HCT116 (cell line): Measurements from ENCODE around the gene TAS2R7. TPM values are rescaled to one million over a fixed set of nuclear protein-coding genes. Genes with fewer than 3 reads are reported as not detected.
"Not testable (repeated sequence)": the region's sequence is repeated elsewhere in the genome, so short reads cannot be mapped to it uniquely, and the experiment has no call there.

Source experiments
- ATAC-seq: fragments of 200-7000 bp; cut with Tn5 transposase; 2 replicates; pipeline ENCODE4 v1.9.1; 2020; ENCODE audit warnings: mild to moderate bottlenecking, moderate library complexity
- BruUV-seq: library from RNA; stranded (reverse); fragments of 400-500 nt; replicated peaks from 2 replicates; lab custom pipeline; 2021; lab: Mats Ljungman, UMichigan
- CTCF ChIA-PET: fragments of 300-600 bp; sonication (Branson Sonifier 250); formaldehyde crosslinking; loops from one replicate; lab custom pipeline; 2021; ENCODE audit warnings: antibody characterized with exemption; lab: Charles Lee
- POLR2A ChIA-PET: fragments of 300-600, 350-600 bp; sonication (Branson Sonifier 250); formaldehyde crosslinking; loops from one replicate; lab custom pipeline; 2021; ENCODE audit warnings: antibody characterized with exemption; lab: Charles Lee
- RAD21 ChIA-PET, 2 experiments: fragments of 300-600 bp; sonication (Branson Sonifier 250); formaldehyde crosslinking; loops; one replicate each; lab custom pipeline; 2023; ENCODE audit warnings: low total read pairs in 2 of 2; ENCODE audit not compliant: uncharacterized antibody in 2 of 2, unreplicated experiment in 2 of 2, low non-redundant PET in 1 of 2; lab: Charles Lee
- DNase-seq: peaks from one replicate; pipeline ENCODE4 v3.0.0-alpha.2; 2010; ENCODE audit warnings: low read depth, low spot score
- H2AFZ ChIP-seq: fragments of 200-600 bp; shearing (Covaris generic), sonication (generic); 2 replicates; pipeline ENCODE4 v1.6.1; 2017; ENCODE audit warnings: low read depth, mixed run types, mixed read lengths, antibody characterized with exemption, low read length; ENCODE audit not compliant: poor library complexity, severe bottlenecking
- H3K27ac ChIP-seq: 2 replicates; pipeline ENCODE4 v1.5.1; 2012; ENCODE audit warnings: low read depth, low read length
- H3K27me3 ChIP-seq: fragments of 200-600 bp; sonication (generic); 2 replicates; pipeline ENCODE4 v1.6.1; 2016; ENCODE audit warnings: mixed run types, low read length, mixed read lengths; ENCODE audit not compliant: insufficient read depth
- H3K36me3 ChIP-seq, 2 experiments: fragments of 200-500 bp in 1 of 2; fragments of 200-600 bp in 1 of 2; sonication (Bioruptor generic) in 1 of 2; sonication (generic) in 1 of 2; 2 replicates each; pipeline versions ENCODE4 v1.5.1 to v1.6.1; 2014 to 2016; ENCODE audit warnings: low read length in 2 of 2, inconsistent platforms in 1 of 2, mixed read lengths in 1 of 2, mixed run types in 1 of 2; ENCODE audit not compliant: insufficient read depth in 2 of 2, control insufficient read depth in 1 of 2
- H3K4me1 ChIP-seq, 2 experiments: fragments of 200-600 bp in 1 of 2; sonication (generic) in 1 of 2; 2 replicates each; pipeline versions ENCODE4 v1.5.1 to v1.6.1; 2012 to 2017; ENCODE audit warnings: low read length in 2 of 2, inconsistent platforms in 1 of 2, mild to moderate bottlenecking in 1 of 2, mixed read lengths in 1 of 2, mixed run types in 1 of 2, moderate library complexity in 1 of 2; ENCODE audit not compliant: insufficient read depth in 2 of 2, control insufficient read depth in 1 of 2
- H3K4me2 ChIP-seq: fragments of 200-600 bp; sonication (generic); 2 replicates; pipeline ENCODE4 v1.6.1; 2017; ENCODE audit warnings: mixed run types, low read length, mixed read lengths
- H3K4me3 ChIP-seq, 2 experiments: fragments of 200-600 bp in 1 of 2; sonication (generic) in 1 of 2; replicated peaks in 1 of 2; 2 replicates each; pipeline ENCODE4 v1.5.1; 2011 to 2016; ENCODE audit warnings: low read length in 2 of 2, control low read depth in 1 of 2, low read depth in 1 of 2, mild to moderate bottlenecking in 1 of 2, mixed read lengths in 1 of 2, mixed run types in 1 of 2
- H3K79me2 ChIP-seq: fragments of 200-600 bp; sonication (generic); 2 replicates; pipeline ENCODE4 v1.6.1; 2017; ENCODE audit warnings: mild to moderate bottlenecking, mixed run types, low read length, moderate library complexity, mixed read lengths; ENCODE audit not compliant: insufficient read depth
- H3K9ac ChIP-seq: fragments of 200-600 bp; sonication (generic); 2 replicates; pipeline ENCODE4 v1.6.1; 2016; ENCODE audit warnings: low read length, mixed read lengths
- H3K9me2 ChIP-seq: fragments of 200-600 bp; sonication (generic), shearing (Covaris generic); 2 replicates; pipeline ENCODE4 v1.6.1; 2017; ENCODE audit warnings: mixed run types, mild to moderate bottlenecking, moderate library complexity; ENCODE audit not compliant: insufficient read depth
- H3K9me3 ChIP-seq, 2 experiments: fragments of 200-500 bp in 1 of 2; fragments of 200-600 bp in 1 of 2; sonication (Bioruptor generic) in 1 of 2; sonication (generic) in 1 of 2; 2 replicates each; pipeline ENCODE4 v1.6.1; 2014 to 2017; ENCODE audit warnings: low read length in 2 of 2, mixed read lengths in 2 of 2, inconsistent platforms in 1 of 2, low read depth in 1 of 2, mild to moderate bottlenecking in 1 of 2, mixed run types in 1 of 2, moderate library complexity in 1 of 2; ENCODE audit not compliant: control insufficient read depth in 1 of 2, insufficient read depth in 1 of 2
- H4K20me1 ChIP-seq: fragments of 200-600 bp; sonication (generic), shearing (Covaris generic); 2 replicates; pipeline ENCODE4 v1.6.1; 2017; ENCODE audit warnings: mixed run types, mild to moderate bottlenecking, moderate library complexity; ENCODE audit not compliant: insufficient read depth
- CBX3 ChIP-seq: IDR thresholded peaks from 2 replicates; pipeline ENCODE4 v1.6.1; 2012; ENCODE audit warnings: low read depth
- EGR1 ChIP-seq: IDR thresholded peaks from 2 replicates; pipeline ENCODE4 v1.6.1; 2012; ENCODE audit warnings: low read depth
- ELF1 ChIP-seq: IDR thresholded peaks from 2 replicates; pipeline ENCODE4 v1.6.1; 2012; ENCODE audit warnings: low read depth, borderline replicate concordance
- EZH2 ChIP-seq: fragments of 200-600 bp; sonication (generic); IDR thresholded peaks from 2 replicates; pipeline ENCODE4 v1.6.1; 2017; ENCODE audit warnings: antibody characterized with exemption, mixed run types
- EZH2phosphoT487 ChIP-seq: fragments of 200-600 bp; IDR thresholded peaks from 2 replicates; pipeline ENCODE4 v1.6.1; 2018; ENCODE audit warnings: antibody characterized with exemption, borderline replicate concordance
- FOSL1 ChIP-seq: IDR thresholded peaks from 2 replicates; pipeline ENCODE4 v1.6.1; 2012; ENCODE audit warnings: low read depth
- MAX ChIP-seq: IDR thresholded peaks from 2 replicates; pipeline ENCODE4 v1.6.1; 2012
- POLR2A ChIP-seq: IDR thresholded peaks from 2 replicates; pipeline ENCODE4 v1.7.0; 2011; ENCODE audit warnings: borderline replicate concordance; ENCODE audit not compliant: insufficient read depth, insufficient read length; ENCODE audit errors: extremely low read depth
- POLR2AphosphoS5 ChIP-seq: IDR thresholded peaks from 2 replicates; pipeline ENCODE4 v1.6.1; 2011; ENCODE audit warnings: mild to moderate bottlenecking, low read depth, low read length, moderate library complexity
- RAD21 ChIP-seq: IDR thresholded peaks from 2 replicates; pipeline ENCODE4 v1.6.1; 2012; ENCODE audit warnings: low read depth, mild to moderate bottlenecking
- REST ChIP-seq: IDR thresholded peaks from 2 replicates; pipeline ENCODE4 v1.6.1; 2012; ENCODE audit warnings: low read depth
- SP1 ChIP-seq: IDR thresholded peaks from 2 replicates; pipeline ENCODE4 v1.6.1; 2012; ENCODE audit warnings: low read depth
- SRF ChIP-seq: IDR thresholded peaks from 2 replicates; pipeline ENCODE4 v1.6.1; 2012; ENCODE audit warnings: low read depth
- TCF7L2 ChIP-seq: IDR thresholded peaks from 2 replicates; pipeline ENCODE4 v1.7.0; 2011; ENCODE audit warnings: borderline replicate concordance, inconsistent platforms; ENCODE audit not compliant: insufficient read depth, insufficient read length; ENCODE audit errors: extremely low read depth
- ZBTB33 ChIP-seq: IDR thresholded peaks from 2 replicates; pipeline ENCODE4 v1.6.1; 2011; ENCODE audit warnings: mild to moderate bottlenecking, low read length, moderate library complexity; ENCODE audit not compliant: insufficient replicate concordance; ENCODE audit errors: extremely low read depth
- ZNF274 ChIP-seq: fragments of 200-500 bp; sonication (Bioruptor generic); IDR thresholded peaks from 2 replicates; pipeline ENCODE4 v1.6.1; 2014; ENCODE audit warnings: mild to moderate bottlenecking, low read depth, low read length, inconsistent platforms
- intact Hi-C: fragments of 100-400 bp; cut with micrococcal nuclease; formaldehyde crosslinking; loops from 2 replicates; pipeline ENCODE4 v1.10.0; 2022
- total RNA-seq: library from RNA; stranded (reverse); gene quantifications from one replicate; pipeline ENCODE4 v1.2.1, GENCODE V29; 2021; ENCODE audit not compliant: unreplicated experiment

TAS2R7 gene
- total RNA-seq, 1 experiment from 2014 or later = not detected

GRCh38 chr12:10794222-10794621 is 8.2 kb downstream of the TAS2R7 start:
- no peak for ATAC-seq
- Histone ChIP-seq H3K36me3 (no peaks in the 10 kb centered on the region), H3K9me3 (no peaks in the 10 kb centered on the region), H3K4me2 (no peak overlapping the region), H3K4me3 (no peak overlapping the region), H3K4me1 (no peaks in the 10 kb centered on the region), H2AFZ (no peak overlapping the region), H3K9ac (no peak overlapping the region), H3K27me3 (no peaks in the 10 kb centered on the region), H4K20me1 (no peaks in the 10 kb centered on the region), H3K9me2 (no peaks in the 10 kb centered on the region), H3K27ac (no peak overlapping the region), H3K79me2 (no peaks in the 10 kb centered on the region)
- intact Hi-C loops = no loop called here
- RAD21 ChIA-PET = no interaction called here
- TF ChIP-seq ELF1 (no peak), TCF7L2 (no peak), SRF (no peak), MAX (no peak), SP1 (no peak), EZH2 (no peak), REST (no peak), CBX3 (no peak), RAD21 (no peak), EZH2phosphoT487 (no peak), POLR2AphosphoS5 (no peak), ZNF274 (no peak), ZBTB33 (no peak), POLR2A (no peak), FOSL1 (no peak), EGR1 (no peak)
- CTCF ChIA-PET = no interaction called here
- no peak for DNase-seq
- POLR2A ChIA-PET = no interaction called here
- no TSS peak for BruUV-seq

DNA sequence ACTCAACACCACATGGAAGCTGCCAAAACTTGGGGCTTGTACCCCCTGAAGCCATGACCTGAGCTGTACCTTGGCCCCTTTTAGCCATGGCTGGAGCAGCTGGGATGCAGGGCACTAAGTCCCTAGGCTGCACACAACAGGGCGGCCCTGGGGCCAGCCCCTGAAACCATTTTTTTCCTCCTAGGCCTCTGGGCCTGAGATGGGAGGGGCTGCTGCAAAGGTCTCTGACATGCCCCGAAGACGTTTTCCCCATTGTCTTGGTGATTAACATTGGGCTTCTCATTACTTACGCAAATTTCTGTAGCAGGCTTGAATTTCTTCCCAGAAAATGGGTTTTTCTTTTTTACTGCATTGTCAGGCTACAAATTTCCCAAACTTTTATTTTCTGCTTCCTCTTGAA is 10.7 kb downstream of the TAS2R7 start:
- not testable (repeated sequence) for BruUV-seq

More for the DNA sequence above, 10.7 kb downstream of the TAS2R7 start:
- H4K20me1 ChIP-seq, H3K79me2 ChIP-seq, H3K36me3 ChIP-seq, H2AFZ ChIP-seq, H3K4me1 ChIP-seq, H3K27ac ChIP-seq, H3K27me3 ChIP-seq, RAD21 ChIA-PET, DNase-seq, H3K9me3 ChIP-seq, H3K9me2 ChIP-seq, H3K4me2 ChIP-seq, ATAC-seq, POLR2A ChIA-PET, CTCF ChIA-PET, intact Hi-C loops, H3K4me3 ChIP-seq, H3K9ac ChIP-seq: not testable (repeated sequence)
